Heart left ventricle (tissue), 13 donors: Measurements from ENCODE around the gene LRMDA.

Source experiments
- CTCF ChIP-seq, 12 donors: fragments of 200-600 bp; sonication (generic) in 4 of 12; IDR thresholded peaks; one replicate each; pipeline versions ENCODE4 v1.5.0 to v1.8.0; 2018 to 2022; ENCODE audit warnings: antibody characterized with exemption in 12 of 12, mild to moderate bottlenecking in 5 of 12
- POLR2A ChIP-seq, 2 donors: fragments of 450-650 bp; IDR thresholded peaks; one replicate each; pipeline ENCODE4 v1.6.1; 2017; ENCODE audit warnings: antibody characterized with exemption in 2 of 2, mild to moderate bottlenecking in 2 of 2, moderate library complexity in 2 of 2
- donor health status: ischemic (EF 13 %, LVEDD 7.1; RV severe dilation, severe dysfunction).
- donor health status: DM: no; HTN: yes; CAD: no.
- donor health status: DM: no; HTN: no; CAD: no.
- donor health status: ischemic (EF 25% LVEDD 6.9; RV normal size, moderate dysfunction).
- donor health status: ischemic (EF 25% LVEDD 5.7; RV mildly dilated, moderate dysfunction).
- donor health status: ischemic (EF 35%, LVEDD 5.7; RV mildly dilated, moderate dysfunction).
- donor health status: nonischemic (EF 11% LVEDD 7.7; RV severe dilation, severe dysfunction).
- donor health status: DM: yes; HTN: yes; CAD: no.
- donor health status: PGD.
- donor health status: ischemic (EF 29% LVEDD 5.4; RV normal size, mild dysfunction).
- donor health status: nonischemic (EF 23%, LVEDD 6.1; RV moderate dilation, normal function).

- TF ChIP-seq CTCF (IDR thresholded peaks at IDR 0.05), result no peak
- TF ChIP-seq POLR2A (IDR thresholded peaks at IDR 0.05), result no peak
Observed at GRCh38 chr10:76420725-76421124, 989.3 kb downstream of the LRMDA start.
